ENCODE results near the gene CARS2. TPM values are rescaled to one million over a fixed set of nuclear protein-coding genes. Genes with fewer than 3 reads are reported as not detected.

Gene CARS2
- total and polyA plus RNA-seq, 2 donors (not counting 3 experiments of a cell fraction or from before 2014, with no cell fraction given), result 42.0 to 51.2 TPM

- no peak for DNase-seq (ENCODE audit: low read depth, low spot score)
- Histone ChIP-seq H3K9ac (replicated peaks; ENCODE audit: extremely low read depth, insufficient read depth, low read length) (no peak overlapping the region), H4K20me1 (replicated peaks; ENCODE audit: control insufficient read depth, extremely low read depth, insufficient read depth, low read length) (no peaks in the 10 kb centered on the region), H3K9me1 (replicated peaks; ENCODE audit: control insufficient read depth, extremely low read depth, insufficient read depth, low read length) (no peaks in the 10 kb centered on the region), H3K36me3 (ENCODE audit: control insufficient read depth in 2 of 2, extremely low read depth in 1 of 2, insufficient read depth in 2 of 2, low read length in 2 of 2) (peaks cover 8 to 29% of the 10 kb centered on the region in 2 experiments), H3K27me3 (ENCODE audit: control insufficient read depth in 2 of 2, insufficient read depth in 2 of 2, low read length in 2 of 2) (no peaks in the 10 kb centered on the region), H3K9me3 (replicated peaks; ENCODE audit: control insufficient read depth, insufficient read depth, low read length) (no peaks in the 10 kb centered on the region), H3K27ac (ENCODE audit: insufficient read depth, low read depth, low read length) (no peak overlapping the region), H3K79me2 (ENCODE audit: control insufficient read depth, insufficient read depth, low read length) (peaks cover 66% of the 10 kb centered on the region), H3K4me3 (replicated peaks in 1 of 3; ENCODE audit: insufficient read depth in 1 of 3, low read depth in 1 of 3, low read length in 3 of 3) (no peak overlapping the region), H3K4me1 (ENCODE audit: control insufficient read depth, extremely low read depth, insufficient read depth, low read length) (no peaks in the 10 kb centered on the region), H2AFZ (ENCODE audit: low read depth, low read length) (no peak overlapping the region), H3K4me2 (ENCODE audit: insufficient read depth, low read length) (no peak overlapping the region)
- dilution Hi-C loops (cut with MboI; ENCODE audit: extremely low pct_ligation_motif_present, low sequenced_read_pairs) (no loop called here), intact Hi-C loops (cut with micrococcal nuclease) (no loop called here)
- TF ChIP-seq, protein P1, sequence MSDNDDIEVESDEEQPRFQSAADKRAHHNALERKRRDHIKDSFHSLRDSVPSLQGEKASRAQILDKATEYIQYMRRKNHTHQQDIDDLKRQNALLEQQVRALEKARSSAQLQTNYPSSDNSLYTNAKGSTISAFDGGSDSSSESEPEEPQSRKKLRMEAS (IDR thresholded peaks at IDR 0.05; ENCODE audit: insufficient read depth, insufficient read length), result no peak
- no peak for TF ChIP-seq POLR2AphosphoS5 (IDR thresholded peaks at IDR 0.05; ENCODE audit: insufficient read depth, low read depth, low read length)
- no peak for TF ChIP-seq MYC (IDR thresholded peaks at IDR 0.05; ENCODE audit: low read depth, low read length)
- TF ChIP-seq GATA2 (IDR thresholded peaks at IDR 0.05; ENCODE audit: insufficient read depth, insufficient read length, low read depth, low read length), result no peak
- TF ChIP-seq, protein P2, sequence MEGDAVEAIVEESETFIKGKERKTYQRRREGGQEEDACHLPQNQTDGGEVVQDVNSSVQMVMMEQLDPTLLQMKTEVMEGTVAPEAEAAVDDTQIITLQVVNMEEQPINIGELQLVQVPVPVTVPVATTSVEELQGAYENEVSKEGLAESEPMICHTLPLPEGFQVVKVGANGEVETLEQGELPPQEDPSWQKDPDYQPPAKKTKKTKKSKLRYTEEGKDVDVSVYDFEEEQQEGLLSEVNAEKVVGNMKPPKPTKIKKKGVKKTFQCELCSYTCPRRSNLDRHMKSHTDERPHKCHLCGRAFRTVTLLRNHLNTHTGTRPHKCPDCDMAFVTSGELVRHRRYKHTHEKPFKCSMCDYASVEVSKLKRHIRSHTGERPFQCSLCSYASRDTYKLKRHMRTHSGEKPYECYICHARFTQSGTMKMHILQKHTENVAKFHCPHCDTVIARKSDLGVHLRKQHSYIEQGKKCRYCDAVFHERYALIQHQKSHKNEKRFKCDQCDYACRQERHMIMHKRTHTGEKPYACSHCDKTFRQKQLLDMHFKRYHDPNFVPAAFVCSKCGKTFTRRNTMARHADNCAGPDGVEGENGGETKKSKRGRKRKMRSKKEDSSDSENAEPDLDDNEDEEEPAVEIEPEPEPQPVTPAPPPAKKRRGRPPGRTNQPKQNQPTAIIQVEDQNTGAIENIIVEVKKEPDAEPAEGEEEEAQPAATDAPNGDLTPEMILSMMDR (IDR thresholded peaks at IDR 0.05; ENCODE audit: extremely low read depth in 1 of 2, insufficient read depth in 1 of 2, low read depth in 1 of 2, low read length in 2 of 2), result no peak
- no peak for TF ChIP-seq EZH2 (IDR thresholded peaks at IDR 0.05; ENCODE audit: borderline replicate concordance, low read depth, low read length, severe bottlenecking)
- TF ChIP-seq FOS (IDR thresholded peaks at IDR 0.05; ENCODE audit: borderline replicate concordance, insufficient read depth, low read length), result no peak
- TF ChIP-seq JUN (IDR thresholded peaks at IDR 0.05; ENCODE audit: borderline replicate concordance, insufficient read depth, insufficient read length, low read depth), result no peak
- TF ChIP-seq POLR2A (IDR thresholded peaks at IDR 0.05; ENCODE audit: low read depth, low read length), result no peak
- ChIA-PET CTCF (interaction anchor here (1.6 kb wide), 1 partner anchor 34 kb away, joined by 4 read pairs; no protein-coding TSS in a partner anchor), POLR2A (no interaction called here)
- BruUV-seq (replicated peaks), result no TSS peak
- FAIRE-seq, result no peak
Measured at GRCh38 chr13:110627761-110628476, 78.0 kb downstream of the CARS2 start.
